Measurements from ENCODE around the gene GOT1. TPM values are rescaled to one million over a fixed set of nuclear protein-coding genes. Genes with fewer than 3 reads are reported as not detected.

Gene GOT1
- total RNA-seq, 1 experiment from 2014 or later = 51.6 TPM

- intact Hi-C loops (cut with micrococcal nuclease; ENCODE audit: unreplicated experiment) (no loop called here), in situ Hi-C loops (cut with HindIII; ENCODE audit: low pct_unique_long_range_greater_than_20kb, low sequenced_read_pairs) (no loop called here)
Measured at GRCh38 chr10:99365311-99365710, 65.1 kb downstream of the GOT1 start.

GRCh38 chr10:99364125-99364524 lies 66.3 kb downstream of the GOT1 start:
- Histone ChIP-seq H3K27me3 (ENCODE audit: control insufficient read depth, insufficient read depth, low read length) (no peaks in the 10 kb centered on the region), H3K4me1 (ENCODE audit: control insufficient read depth, insufficient read depth, low read length) (no peaks in the 10 kb centered on the region), H3K4me3 (ENCODE audit: low read depth in 2 of 2, low read length in 2 of 2) (no peak overlapping the region), H3K27ac (ENCODE audit: low read length) (no peak overlapping the region), H3K9me3 (ENCODE audit: control insufficient read depth, insufficient read depth, low read depth, low read length) (no peaks in the 10 kb centered on the region), H3K36me3 (ENCODE audit: control insufficient read depth, insufficient read depth, low read length) (peaks cover 3% of the 10 kb centered on the region; the same call in 1 of the 2 replicates)
- POLR2A ChIA-PET = no interaction called here
- intact Hi-C loops (cut with micrococcal nuclease; ENCODE audit: unreplicated experiment) = no loop called here
- DNase-seq (ENCODE audit: low read depth, low spot score) (no peak), ATAC-seq (no peak)
- BruUV-seq (replicated peaks) = no TSS peak
- TF ChIP-seq SIN3A (IDR thresholded peaks at IDR 0.05; ENCODE audit: borderline replicate concordance, insufficient read depth, low read depth, low read length) (no peak), TCF7L2 (IDR thresholded peaks at IDR 0.05; ENCODE audit: low read depth, low read length) (no peak), REST (IDR thresholded peaks at IDR 0.05; ENCODE audit: insufficient read depth in 1 of 2, low read depth in 2 of 2, low read length in 1 of 2) (no peak), CTCF (IDR thresholded peaks at IDR 0.05) (no peak), POLR2AphosphoS5 (IDR thresholded peaks at IDR 0.05; ENCODE audit: low read depth, low read length) (no peak)
- in situ Hi-C loops (cut with HindIII; ENCODE audit: low pct_unique_long_range_greater_than_20kb, low sequenced_read_pairs) = no loop called here
- CTCF ChIA-PET = no interaction called here

More at GRCh38 chr10:99365311-99365710, 65.1 kb downstream of the GOT1 start:
- H3K36me3 ChIP-seq (ENCODE audit: control insufficient read depth, insufficient read depth, low read length) = peaks cover 3% of the 10 kb centered on the region; the same call in 1 of the 2 replicates
- ATAC-seq (no peak), DNase-seq (ENCODE audit: low read depth, low spot score) (no peak)
- ChIA-PET CTCF (no interaction called here), POLR2A (no interaction called here)
- no peaks in the 10 kb centered on the region for H3K27me3 ChIP-seq (ENCODE audit: control insufficient read depth, insufficient read depth, low read length)
- no peak for TF ChIP-seq TCF7L2 (IDR thresholded peaks at IDR 0.05; ENCODE audit: low read depth, low read length)
- no peak for TF ChIP-seq REST (IDR thresholded peaks at IDR 0.05; ENCODE audit: insufficient read depth in 1 of 2, low read depth in 2 of 2, low read length in 1 of 2)
- TF ChIP-seq CTCF (IDR thresholded peaks at IDR 0.05) = no peak
- TF ChIP-seq POLR2AphosphoS5 (IDR thresholded peaks at IDR 0.05; ENCODE audit: low read depth, low read length) = no peak
- no peak for TF ChIP-seq SIN3A (IDR thresholded peaks at IDR 0.05; ENCODE audit: borderline replicate concordance, insufficient read depth, low read depth, low read length)
- no peaks in the 10 kb centered on the region; the same call in 1 of the 2 replicates for H3K4me1 ChIP-seq (ENCODE audit: control insufficient read depth, insufficient read depth, low read length)
- no peaks in the 10 kb centered on the region for H3K9me3 ChIP-seq (ENCODE audit: control insufficient read depth, insufficient read depth, low read depth, low read length)
- no TSS peak for BruUV-seq (replicated peaks)
- no peak overlapping the region for H3K27ac ChIP-seq (ENCODE audit: low read length)
- no peak overlapping the region for H3K4me3 ChIP-seq (ENCODE audit: low read depth in 2 of 2, low read length in 2 of 2)
